NB4 (cell line): ENCODE results near the gene FSTL3.

ENCODE experiments used
- CTCF ChIP-seq: IDR thresholded peaks from one replicate; pipeline ENCODE4 v1.5.1; 2012; ENCODE audit warnings: low read depth, low read length
- MAX ChIP-seq: IDR thresholded peaks from 2 replicates; pipeline ENCODE4 v1.6.1; 2011; ENCODE audit warnings: low read depth, low read length
- MYC ChIP-seq: IDR thresholded peaks from 2 replicates; pipeline ENCODE4 v1.6.1; 2011; ENCODE audit warnings: low read depth, low read length
- POLR2A ChIP-seq: IDR thresholded peaks from 2 replicates; pipeline ENCODE4 v1.6.1; 2011; ENCODE audit warnings: mild to moderate bottlenecking; ENCODE audit not compliant: insufficient read length; ENCODE audit errors: extremely low read depth

- TF ChIP-seq CTCF = no peak
- no peak for TF ChIP-seq MAX
- no peak for TF ChIP-seq POLR2A
- no peak for TF ChIP-seq MYC
Measured at GRCh38 chr19:729965-730668, 53.9 kb downstream of the FSTL3 start.
